HG02970 (cell line): Measurements from ENCODE around the gene SNX25.
"Not testable (repeated sequence)": the region's sequence is repeated elsewhere in the genome, so short reads cannot be mapped to it uniquely, and the experiment has no call there.

Experiments used
- ATAC-seq: cut with Tn5 transposase; IDR thresholded peaks from one replicate; pipeline ENCODE4 v1.9.1; 2021; ENCODE audit warnings: mild to moderate bottlenecking, moderate library complexity, moderate number of reproducible peaks; ENCODE audit not compliant: unreplicated experiment, low FRiP score

The SNX25 gene

GRCh38 chr4:185209031-185209851, at the start of gene SNX25:
SNX25 (plus strand) TSS chr4:185209598; CDS start chr4:185209827, 229 bp downstream.
- peak; percentile 68 for ATAC-seq

- no peak for ATAC-seq
These were observed 43.8 kb upstream of the SNX25 start for GRCh38 chr4:185165605-185166063.

- no peak for ATAC-seq
These were observed 42.2 kb upstream of the SNX25 start for GRCh38 chr4:185167234-185167633.

- no peak for ATAC-seq
These were observed 37.9 kb upstream of the SNX25 start for GRCh38 chr4:185171373-185172071.

- ATAC-seq: no peak
These were observed 29.9 kb upstream of the SNX25 start for GRCh38 chr4:185179488-185179887.

- no peak for ATAC-seq
These were observed 27.2 kb upstream of the SNX25 start for GRCh38 chr4:185182239-185182638.

GRCh38 chr4:185183622-185184281, 25.6 kb upstream of the SNX25 start:
- no peak for ATAC-seq

GRCh38 chr4:185186769-185187168, 22.6 kb upstream of the SNX25 start:
- no peak for ATAC-seq

- no peak for ATAC-seq
These were observed 19.6 kb upstream of the SNX25 start for GRCh38 chr4:185189606-185190305.

GRCh38 chr4:185190306-185190856, 19.0 kb upstream of the SNX25 start:
- ATAC-seq: no peak

- no peak for ATAC-seq
These were observed 17.3 kb upstream of the SNX25 start for GRCh38 chr4:185192059-185192458.

- no peak for ATAC-seq
These were observed 14.2 kb upstream of the SNX25 start for GRCh38 chr4:185194924-185195888.

- no peak for ATAC-seq
These were observed 13.0 kb upstream of the SNX25 start for GRCh38 chr4:185196437-185196836.

GRCh38 chr4:185198189-185198588, 11.2 kb upstream of the SNX25 start:
- ATAC-seq: not testable (repeated sequence)

GRCh38 chr4:185201977-185202962, 7.1 kb upstream of the SNX25 start:
- ATAC-seq: no peak

GRCh38 chr4:185202984-185203485, 6.4 kb upstream of the SNX25 start:
- ATAC-seq: no peak

GRCh38 chr4:185203486-185204237, 5.7 kb upstream of the SNX25 start, which contains the start of gene CFAP97:
CFAP97 (minus strand) TSS chr4:185204000; CDS start chr4:185191196, 12,804 bp downstream.
- ATAC-seq: peak; percentile 62
